Lung (tissue), 12 donors: ENCODE measurements around the gene CKB. TPM values are rescaled to one million over a fixed set of nuclear protein-coding genes. Genes with fewer than 3 reads are reported as not detected.

Experiments
- ATAC-seq: fragments of 200-7000 bp; cut with Tn5 transposase; one replicate; pipeline ENCODE4 v1.9.1; 2020; ENCODE audit warnings: moderate number of reproducible peaks; ENCODE audit not compliant: insufficient read depth, low FRiP score
- DNase-seq, 3 donors: peaks; one replicate each; pipeline ENCODE4 v3.0.0-alpha.2; 2013 to 2017
- H3K27ac ChIP-seq, 2 donors: one replicate each; pipeline ENCODE4 v1.5.1; 2013; ENCODE audit warnings: mild to moderate bottlenecking in 2 of 2, moderate library complexity in 2 of 2, control low read depth in 1 of 2, inconsistent platforms in 1 of 2, low read depth in 1 of 2, low read length in 1 of 2
- H3K27me3 ChIP-seq, 3 donors: one replicate each; pipeline ENCODE4 v1.5.1; 2013; ENCODE audit warnings: low read length in 2 of 3; ENCODE audit not compliant: control insufficient read depth in 3 of 3, insufficient read depth in 3 of 3
- H3K36me3 ChIP-seq, 4 donors: one replicate each; pipeline ENCODE4 v1.5.1; 2013; ENCODE audit warnings: low read length in 4 of 4, mild to moderate bottlenecking in 1 of 4, moderate library complexity in 1 of 4; ENCODE audit not compliant: control insufficient read depth in 4 of 4, insufficient read depth in 4 of 4
- H3K4me1 ChIP-seq, 5 donors: one replicate each; pipeline ENCODE4 v1.5.1; 2013; ENCODE audit warnings: low read length in 5 of 5, mild to moderate bottlenecking in 2 of 5, moderate library complexity in 1 of 5; ENCODE audit not compliant: control insufficient read depth in 5 of 5, insufficient read depth in 5 of 5
- H3K4me3 ChIP-seq: one replicate; pipeline ENCODE4 v1.5.1; 2013; ENCODE audit warnings: mild to moderate bottlenecking, control low read depth, moderate library complexity
- H3K9ac ChIP-seq, 2 donors: one replicate each; pipeline ENCODE4 v1.5.1; 2013; ENCODE audit warnings: low read length in 2 of 2, control low read depth in 1 of 2; ENCODE audit not compliant: insufficient read depth in 1 of 2
- H3K9me3 ChIP-seq, 4 donors: one replicate each; pipeline ENCODE4 v1.5.1; 2013; ENCODE audit warnings: low read length in 3 of 4, mild to moderate bottlenecking in 1 of 4, moderate library complexity in 1 of 4; ENCODE audit not compliant: control insufficient read depth in 4 of 4, insufficient read depth in 3 of 4
- WGBS, 2 donors: extraction: QIAGEN DNeasy Blood & Tissue Kit; methylation state at CpG; one replicate each; pipeline ENCODE4 v1.1.7; 2013; 5-methylcytosine and 5-hydroxymethylcytosine counted together
- polyA plus RNA-seq, 2 donors: library from polyadenylated mRNA; stranded (reverse); fragments of 200-250 nt; gene quantifications; one replicate each; pipeline ENCODE4 v1.2.1, GENCODE V29; 2013
- total RNA-seq, 2 donors: library from RNA; depleted of rRNA in 1 of 2; stranded (reverse); fragments of >200 nt in 1 of 2; gene quantifications; one replicate each; pipeline ENCODE4 v1.2.1, GENCODE V29; 2014 to 2021
- TF ChIP-seq, protein P1 (sequence below): IDR thresholded peaks from 2 replicates; pipeline ENCODE4 v1.5.1; 2012; ENCODE audit warnings: mild to moderate bottlenecking; ENCODE audit errors: control extremely low read depth, extremely low read depth
- donor health status: control.
- donor health status: control.
- donor health status: Bipolar disorder and iron deficiency.
- donor health status: healthy.
- donor health status: DM: yes; HTN: yes; CAD: no.

Gene CKB
- total and polyA plus RNA-seq, 4 donors: 111 to 356 (median 277) TPM

DNA sequence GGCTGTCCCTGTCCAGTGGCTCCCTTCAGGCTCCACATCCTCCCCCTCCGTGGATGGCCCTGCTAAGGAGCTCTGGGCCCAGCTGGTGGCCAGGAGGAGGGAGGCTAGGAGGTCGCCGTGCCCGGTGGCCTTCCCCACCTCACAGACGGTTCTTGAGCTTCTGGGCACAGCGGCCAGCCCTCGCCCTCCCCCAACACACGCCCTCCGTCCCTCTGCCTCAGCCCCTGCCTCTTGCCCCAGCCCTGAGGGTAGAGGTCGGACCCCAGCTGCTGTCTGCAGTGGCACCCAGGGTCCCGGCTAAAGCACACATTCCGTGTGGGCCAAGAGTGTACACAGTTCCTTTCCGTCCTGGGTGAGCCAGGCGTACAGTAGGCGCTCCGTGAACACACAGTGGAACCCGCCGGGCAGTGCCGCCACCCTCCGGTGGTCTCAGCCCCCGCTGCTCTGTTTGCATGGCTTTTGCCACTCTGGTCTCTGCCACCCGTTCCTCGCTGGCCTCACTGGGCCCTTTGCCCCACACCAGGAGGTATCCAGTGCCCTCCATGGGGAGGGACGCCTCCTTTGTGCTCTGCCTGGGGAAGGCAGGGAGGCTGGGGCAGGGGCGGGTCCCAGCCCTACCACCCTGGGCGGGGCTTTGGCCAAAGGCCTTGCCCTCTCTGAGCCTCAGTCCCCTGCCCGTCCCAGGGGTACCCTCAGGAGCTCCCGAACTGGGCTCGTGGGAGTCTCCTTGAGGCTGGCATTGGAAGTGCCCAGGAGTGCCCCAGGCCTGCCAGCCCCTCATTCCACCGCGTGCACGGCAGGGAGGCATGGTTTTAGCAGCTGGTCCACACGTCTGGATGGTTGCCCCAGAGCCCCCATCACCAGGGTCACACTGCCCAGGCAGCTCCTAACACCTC, 19.3 kb upstream of the CKB start:
- Histone ChIP-seq H3K9ac (no peak overlapping the region), H3K27ac (peak overlapping the region in 1 of 2 donors; percentile 90), H3K4me1 (peaks cover 4 to 50% (median 38%) of the 10 kb centered on the region in 5 donors), H3K27me3 (no peaks in the 10 kb centered on the region), H3K9me3 (no peaks in the 10 kb centered on the region), H3K36me3 (no peaks in the 10 kb centered on the region), H3K4me3 (no peak overlapping the region)
- TF ChIP-seq, protein P1, sequence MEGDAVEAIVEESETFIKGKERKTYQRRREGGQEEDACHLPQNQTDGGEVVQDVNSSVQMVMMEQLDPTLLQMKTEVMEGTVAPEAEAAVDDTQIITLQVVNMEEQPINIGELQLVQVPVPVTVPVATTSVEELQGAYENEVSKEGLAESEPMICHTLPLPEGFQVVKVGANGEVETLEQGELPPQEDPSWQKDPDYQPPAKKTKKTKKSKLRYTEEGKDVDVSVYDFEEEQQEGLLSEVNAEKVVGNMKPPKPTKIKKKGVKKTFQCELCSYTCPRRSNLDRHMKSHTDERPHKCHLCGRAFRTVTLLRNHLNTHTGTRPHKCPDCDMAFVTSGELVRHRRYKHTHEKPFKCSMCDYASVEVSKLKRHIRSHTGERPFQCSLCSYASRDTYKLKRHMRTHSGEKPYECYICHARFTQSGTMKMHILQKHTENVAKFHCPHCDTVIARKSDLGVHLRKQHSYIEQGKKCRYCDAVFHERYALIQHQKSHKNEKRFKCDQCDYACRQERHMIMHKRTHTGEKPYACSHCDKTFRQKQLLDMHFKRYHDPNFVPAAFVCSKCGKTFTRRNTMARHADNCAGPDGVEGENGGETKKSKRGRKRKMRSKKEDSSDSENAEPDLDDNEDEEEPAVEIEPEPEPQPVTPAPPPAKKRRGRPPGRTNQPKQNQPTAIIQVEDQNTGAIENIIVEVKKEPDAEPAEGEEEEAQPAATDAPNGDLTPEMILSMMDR: no peak
- ATAC-seq (no peak), DNase-seq (peak in 1 of 3 donors; percentile 22)
- 65 to 75% methylated on average over 33 of the region's 33 CpGs for WGBS, 2 donors

DNA sequence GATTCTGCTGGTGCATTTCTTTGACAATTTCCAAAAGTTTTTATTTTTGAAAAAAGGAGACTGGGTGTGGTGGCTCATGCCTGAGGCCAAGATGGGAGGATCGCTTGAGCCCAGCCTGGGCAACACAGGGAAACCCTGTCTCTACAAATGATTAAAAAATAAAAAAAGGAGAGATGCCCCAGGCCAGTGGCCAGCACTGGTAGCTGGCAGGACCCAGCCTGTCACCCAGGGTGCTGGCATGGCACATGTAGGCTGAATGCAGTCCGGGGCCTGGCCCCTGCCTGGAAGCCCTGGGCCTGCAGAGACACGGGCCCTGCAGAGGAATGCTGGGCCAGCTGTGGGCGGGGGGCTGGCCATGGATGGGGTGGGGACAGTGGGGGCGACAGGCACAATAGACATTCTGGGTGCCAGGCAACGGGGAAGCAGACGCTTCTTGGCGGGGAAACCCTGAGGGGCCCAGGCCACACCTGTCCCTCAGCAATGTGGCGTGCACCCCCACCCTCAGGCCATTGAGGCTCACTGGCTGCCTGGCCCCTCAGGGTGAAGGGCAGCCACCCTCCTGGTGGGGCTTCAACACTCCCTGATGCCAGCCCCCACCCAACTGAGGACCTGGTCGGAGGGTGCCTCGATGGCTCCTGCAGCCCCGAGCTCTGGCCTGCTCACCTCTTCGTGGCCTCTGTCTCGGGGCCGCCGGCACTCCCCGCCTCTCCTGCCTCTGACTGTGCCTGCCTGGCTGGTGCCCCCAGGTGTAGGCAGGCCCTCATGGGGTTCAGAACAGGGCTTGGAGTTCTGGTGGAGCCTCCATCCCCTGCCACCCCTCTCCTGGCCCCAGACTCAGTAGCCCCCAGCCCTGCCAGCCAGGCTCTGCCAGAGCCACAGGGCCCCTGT, 18.4 kb upstream of the CKB start:
- Histone ChIP-seq H3K4me3 (no peak overlapping the region), H3K9ac (no peak overlapping the region), H3K9me3 (no peaks in the 10 kb centered on the region), H3K36me3 (peaks cover 0 to 2% (median 0%) of the 10 kb centered on the region in 4 donors), H3K27me3 (no peaks in the 10 kb centered on the region), H3K4me1 (peaks cover 4 to 50% (median 38%) of the 10 kb centered on the region in 5 donors), H3K27ac (peak overlapping the region in 1 of 2 donors; percentile 90)
- no peak for ATAC-seq
- no peak for DNase-seq
- TF ChIP-seq, protein P1: no peak
- WGBS, 2 donors: 58 to 75% methylated on average over 17 of the region's 17 CpGs

DNA sequence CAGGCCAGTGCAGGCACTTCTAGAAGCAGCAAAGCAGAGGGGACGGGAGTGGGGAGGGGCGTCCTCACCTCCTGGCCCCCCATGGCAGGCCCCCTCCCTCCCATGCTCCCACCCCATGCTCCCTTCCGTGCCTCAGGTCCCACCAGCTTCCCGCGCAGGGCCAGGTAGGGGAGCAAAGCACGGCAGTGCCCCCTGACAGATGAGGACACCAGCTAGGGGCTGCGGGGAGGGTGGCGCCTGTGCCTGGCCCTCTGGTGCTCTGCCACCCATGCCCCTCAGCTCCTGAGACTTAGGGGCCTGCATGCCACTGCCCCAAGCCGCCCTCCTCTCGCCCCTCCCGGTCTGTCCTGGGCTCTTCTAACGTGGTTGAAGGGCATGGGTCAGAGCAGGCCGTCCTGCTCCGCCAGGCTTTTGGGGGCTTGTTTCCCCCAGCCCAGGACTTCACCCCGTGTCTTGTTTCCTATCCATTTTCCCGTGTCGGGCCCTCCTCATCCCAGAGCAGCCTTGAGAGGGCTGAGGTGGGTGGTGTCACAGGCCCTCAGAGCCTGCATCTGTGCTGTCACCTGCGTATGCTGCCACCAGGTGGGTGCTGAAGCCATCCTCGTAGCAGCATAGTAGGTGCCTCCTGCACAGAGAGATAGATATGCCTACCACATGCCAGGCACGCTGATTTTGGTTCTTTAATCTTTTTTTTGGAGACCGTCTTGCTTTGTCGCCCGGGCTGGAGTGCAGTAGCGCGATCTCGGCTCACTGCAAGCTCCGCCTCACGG, 16.6 kb upstream of the CKB start:
- no peaks in the 10 kb centered on the region for H3K9me3 ChIP-seq
- H3K27me3 ChIP-seq: no peaks in the 10 kb centered on the region
- H3K4me1 ChIP-seq: peaks cover 4 to 44% (median 34%) of the 10 kb centered on the region in 5 donors
- WGBS, 2 donors: 66 to 70% methylated on average over 26 to 28 of the region's 28 CpGs
- H3K9ac ChIP-seq: no peak overlapping the region
- no peak for DNase-seq
- no peak for ATAC-seq
- peak overlapping the region in 1 of 2 donors; percentile 78 for H3K27ac ChIP-seq
- H3K4me3 ChIP-seq: no peak overlapping the region
- H3K36me3 ChIP-seq: peaks cover 0 to 18% (median 0%) of the 10 kb centered on the region in 4 donors
- TF ChIP-seq, protein P1: no peak
